Fibroblast of skin of right biceps (primary cell): Measurements from ENCODE around the gene SP7.
"Not testable (repeated sequence)": the region's sequence is repeated elsewhere in the genome, so short reads cannot be mapped to it uniquely, and the experiment has no call there.

Experiments used
- DNase-seq: peaks from one replicate; pipeline ENCODE4 v3.0.0-alpha.2; 2013

The SP7 gene

GRCh38 chr12:53313996-53314395 is 22.2 kb downstream of the SP7 start:
- DNase-seq = no peak

GRCh38 chr12:53308276-53308675 is 27.9 kb downstream of the SP7 start:
- DNase-seq = no peak

- DNase-seq = no peak
These were observed 29.3 kb downstream of the SP7 start for GRCh38 chr12:53306826-53307225.

GRCh38 chr12:53302903-53303302 is 33.3 kb downstream of the SP7 start:
- DNase-seq = no peak

- peak; percentile 28 for DNase-seq
These were observed 36.0 kb downstream of the SP7 start for GRCh38 chr12:53300187-53300586.

- DNase-seq = peak; percentile 86
These were observed 36.5 kb downstream of the SP7 start, which contains the start of gene MYG1 for GRCh38 chr12:53299454-53300180. Gene MYG1, plus strand, starts transcription at chr12:53299695. Its CDS starts 43 bp downstream, at chr12:53299738.

GRCh38 chr12:53299101-53299453 is 37.1 kb downstream of the SP7 start:
- DNase-seq = peak; percentile 75

GRCh38 chr12:53298164-53298563 is 38.0 kb downstream of the SP7 start:
- DNase-seq = peak; percentile 89

- DNase-seq = not testable (repeated sequence)
These were observed 39.0 kb downstream of the SP7 start for GRCh38 chr12:53297106-53297505.

- no peak for DNase-seq
These were observed 40.3 kb downstream of the SP7 start for GRCh38 chr12:53295891-53296219.

- DNase-seq = peak; percentile 87
These were observed 40.9 kb downstream of the SP7 start, which contains the start of gene PFDN5 for GRCh38 chr12:53295070-53295890. Gene PFDN5, plus strand, starts transcription at chr12:53295542. Its CDS starts 26 bp downstream, at chr12:53295568.

GRCh38 chr12:53292426-53292825 is 43.7 kb downstream of the SP7 start:
- no peak for DNase-seq

- no peak for DNase-seq
These were observed 45.5 kb downstream of the SP7 start for GRCh38 chr12:53290661-53291060.

- DNase-seq = no peak
These were observed 46.3 kb downstream of the SP7 start for GRCh38 chr12:53289891-53290290.

- DNase-seq = no peak
These were observed 47.8 kb downstream of the SP7 start for GRCh38 chr12:53288322-53288721.

- DNase-seq = peak; percentile 51
These were observed 48.4 kb downstream of the SP7 start for GRCh38 chr12:53287741-53288216.

GRCh38 chr12:53286448-53286847 is 49.7 kb downstream of the SP7 start:
- no peak for DNase-seq

GRCh38 chr12:53279888-53280498 is 56.2 kb downstream of the SP7 start:
- no peak for DNase-seq

GRCh38 chr12:53279283-53279869 is 56.8 kb downstream of the SP7 start:
- DNase-seq = no peak

GRCh38 chr12:53277981-53278380 is 58.2 kb downstream of the SP7 start:
- no peak for DNase-seq
